Aortic smooth muscle cell (primary cell): Measurements from ENCODE around the gene PDZK1IP1. TPM values are rescaled to one million over a fixed set of nuclear protein-coding genes. Genes with fewer than 3 reads are reported as not detected.

Experiments used
- total RNA-seq: library from RNA; depleted of rRNA; stranded (reverse); fragments of >200 nt; gene quantifications from 2 replicates; pipeline ENCODE4 v1.2.3, GENCODE V29; 2014

PDZK1IP1 gene
- total RNA-seq = not detected in 2 replicates

GRCh38 chr1:47189844-47190508, at the start of gene PDZK1IP1:
Gene PDZK1IP1 (minus strand): TSS chr1:47190036. CDS start chr1:47189932, 104 bp downstream.

GRCh38 chr1:47232187-47232874, 42.5 kb upstream of the PDZK1IP1 start, which contains the start of gene TAL1:
Gene TAL1 (minus strand): TSS chr1:47232225. CDS start chr1:47225888, 6,337 bp downstream.

GRCh38 chr1:47137198-47137597, 52.6 kb downstream of the PDZK1IP1 start, which contains the start of gene CYP4A22:
Gene CYP4A22 (plus strand): TSS chr1:47137441. CDS start chr1:47137486, 45 bp downstream.

Other genes starting within 250 kb of the PDZK1IP1 start
- gene CYP4A11, start 248.6 kb downstream of the PDZK1IP1 start, total RNA-seq = 0.13 TPM in 1 of 2 replicates, not detected in the other
- 7.4 and 11.6 TPM in 2 replicates for gene CYP4X1, start 166.4 kb downstream of the PDZK1IP1 start, total RNA-seq
- 0.13 TPM in 1 of 2 replicates, not detected in the other for gene CYP4Z1, start 122.8 kb downstream of the PDZK1IP1 start, total RNA-seq
- not detected in 2 replicates for gene CYP4A22, start 52.6 kb downstream of the PDZK1IP1 start, total RNA-seq
- gene TAL1, start 42.2 kb upstream of the PDZK1IP1 start, total RNA-seq = 0.31 and 0.66 TPM in 2 replicates
- 6.1 and 8.1 TPM in 2 replicates for gene STIL, start 124.1 kb upstream of the PDZK1IP1 start, total RNA-seq
- 106 and 141 TPM in 2 replicates for gene CMPK1, start 143.8 kb upstream of the PDZK1IP1 start, total RNA-seq
- not detected in 2 replicates for gene FOXE3, start 226.2 kb upstream of the PDZK1IP1 start, total RNA-seq
- 0.66 and 0.68 TPM in 2 replicates for gene FOXD2, start 248.0 kb upstream of the PDZK1IP1 start, total RNA-seq